ENCODE data around the gene DRAM1. TPM values are rescaled to one million over a fixed set of nuclear protein-coding genes. Genes with fewer than 3 reads are reported as not detected.

The DRAM1 gene
- total and polyA plus RNA-seq, 2 of the 4 experiments (the other 2 are of a cell fraction) = 20.0 to 27.2 TPM

DNA sequence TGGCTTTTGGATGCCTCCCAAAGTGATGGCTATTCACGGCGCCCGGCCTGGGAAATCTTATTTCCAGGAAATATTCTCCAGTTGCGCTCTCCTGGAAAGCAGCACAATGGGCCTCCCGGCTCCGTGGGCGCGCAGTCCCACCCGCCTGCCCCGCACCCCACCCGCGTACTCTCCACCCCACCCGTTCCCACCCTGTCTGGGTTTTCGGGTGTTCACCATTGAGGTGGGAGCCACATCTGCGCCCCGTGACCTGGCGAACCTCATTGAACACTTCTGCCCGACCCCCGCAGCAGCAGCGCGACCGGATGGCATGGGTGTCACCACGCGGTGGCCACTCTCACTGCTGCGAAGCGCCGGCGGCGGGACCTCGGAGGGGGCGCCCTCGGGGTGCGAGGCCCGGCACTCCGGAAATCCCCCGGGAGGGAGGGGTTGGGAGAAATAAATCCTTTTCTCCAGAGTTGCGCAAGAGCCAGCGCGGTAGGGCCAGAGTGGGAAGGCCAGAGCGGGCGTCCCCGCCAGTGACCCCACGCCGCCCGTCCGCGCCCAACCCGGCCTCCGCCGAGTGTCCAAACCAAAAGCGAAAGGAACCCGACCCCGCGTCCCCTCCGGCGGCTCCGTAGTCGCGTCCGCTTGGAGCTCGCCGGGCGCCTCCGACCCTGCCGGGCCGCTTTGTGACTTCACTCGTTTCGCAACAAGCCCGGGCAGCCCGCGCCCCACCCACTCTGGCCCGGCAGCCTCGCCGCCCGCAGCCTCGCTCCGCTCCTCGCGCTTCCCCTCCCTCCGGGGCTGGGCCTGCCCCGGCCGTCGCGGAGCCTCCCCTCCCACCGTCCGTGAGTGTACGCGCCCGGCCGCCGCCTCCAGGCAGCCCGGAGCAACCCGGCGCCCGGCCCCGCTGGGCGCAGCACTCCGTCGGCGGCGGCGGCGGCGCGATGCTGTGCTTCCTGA is at the start of gene DRAM1 (continued):
- 0 out of 2 replicates have a peak, but pooled peaks have one; percentile 63 for TF ChIP-seq MXI1 (IDR thresholded peaks at IDR 0.05; ENCODE audit: borderline replicate concordance, low read depth, low read length)

DNA sequence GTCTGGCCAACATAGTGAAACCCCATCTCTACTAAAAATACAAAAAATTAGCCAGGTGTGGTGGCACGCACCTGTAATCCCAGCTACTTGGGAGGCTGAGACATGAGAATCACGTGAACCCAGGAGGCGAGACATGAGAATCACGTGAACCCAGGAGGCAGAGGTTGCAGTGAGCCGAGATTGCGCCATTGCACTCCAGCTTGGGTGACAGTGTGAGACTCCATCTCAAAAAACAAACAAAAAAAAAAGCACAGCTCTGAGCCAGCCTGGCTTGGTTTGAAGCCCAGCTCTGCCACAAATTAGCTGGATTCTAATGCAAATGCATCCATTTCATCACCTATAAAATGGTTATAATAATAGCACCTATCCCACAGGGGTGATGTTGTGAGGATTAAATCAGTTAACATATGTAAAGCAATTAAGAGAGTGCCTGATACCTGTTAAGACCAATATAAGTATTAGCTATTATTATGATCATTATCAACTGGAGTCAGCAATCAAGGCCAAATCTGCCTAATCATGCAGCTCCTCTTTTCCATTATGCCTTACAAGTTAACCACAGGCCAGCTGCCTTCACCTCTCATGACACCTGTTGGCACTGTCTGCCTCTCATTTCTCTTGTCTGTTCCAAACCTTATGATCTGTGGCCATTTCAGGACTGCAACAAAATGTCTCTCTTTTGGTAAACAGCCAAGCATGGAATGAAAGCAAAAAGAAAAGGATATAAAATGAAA is 48.8 kb upstream of the DRAM1 start:
- TF ChIP-seq CEBPB (IDR thresholded peaks at IDR 0.05; ENCODE audit: low read depth, low read length) (no peak), RAD21 (IDR thresholded peaks at IDR 0.05; ENCODE audit: low read length) (no peak), MAZ (IDR thresholded peaks at IDR 0.05; ENCODE audit: borderline replicate concordance, low read depth, low read length) (no peak)
- TF ChIP-seq, protein P1, sequence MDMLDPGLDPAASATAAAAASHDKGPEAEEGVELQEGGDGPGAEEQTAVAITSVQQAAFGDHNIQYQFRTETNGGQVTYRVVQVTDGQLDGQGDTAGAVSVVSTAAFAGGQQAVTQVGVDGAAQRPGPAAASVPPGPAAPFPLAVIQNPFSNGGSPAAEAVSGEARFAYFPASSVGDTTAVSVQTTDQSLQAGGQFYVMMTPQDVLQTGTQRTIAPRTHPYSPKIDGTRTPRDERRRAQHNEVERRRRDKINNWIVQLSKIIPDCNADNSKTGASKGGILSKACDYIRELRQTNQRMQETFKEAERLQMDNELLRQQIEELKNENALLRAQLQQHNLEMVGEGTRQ (IDR thresholded peaks at IDR 0.05; ENCODE audit: low read depth, low read length) = no peak
- H3K9ac ChIP-seq (ENCODE audit: low read depth, low read length) = no peak overlapping the region
- ATAC-seq (ENCODE audit: low read depth) (no peak), DNase-seq (no peak)
- no peak overlapping the region for H4K91ac ChIP-seq (ENCODE audit: insufficient read depth, low read depth, low read length)
- dilution Hi-C loops (cut with HindIII; ENCODE audit: low sequenced_read_pairs, unreplicated experiment) = no loop called here
- no peak overlapping the region for H2BK5ac ChIP-seq (ENCODE audit: low read depth, low read length, poor library complexity, severe bottlenecking)
- H2BK120ac ChIP-seq (ENCODE audit: low read depth, low read length) = no peak overlapping the region
- H3K23ac ChIP-seq (ENCODE audit: low read depth, low read length) = no peak overlapping the region
- peaks cover 16 to 39% of the 10 kb centered on the region in 2 experiments for H3K79me1 ChIP-seq (ENCODE audit: low read depth in 1 of 2, low read length in 2 of 2)
- in situ Hi-C loops (cut with MboI; ENCODE audit: low sequenced_read_pairs) = loop anchor here (5.0 kb wide), 1 partner anchor 51 kb away; no protein-coding TSS in a partner anchor
- no peak overlapping the region for H2AK5ac ChIP-seq (ENCODE audit: low read depth, low read length)
- no peak overlapping the region for H2AK9ac ChIP-seq (replicated peaks; ENCODE audit: low read depth, low read length, poor library complexity)
- POLR2A ChIA-PET (ENCODE audit: unreplicated experiment) = no interaction called here
- H4K5ac ChIP-seq (ENCODE audit: low read depth, low read length) = no peak overlapping the region
- no peaks in the 10 kb centered on the region for H3K27me3 ChIP-seq (ENCODE audit: control insufficient read depth, insufficient read depth, low read length)
- no peak overlapping the region for H2BK15ac ChIP-seq (ENCODE audit: low read depth, low read length)
- no peak overlapping the region for H3K56ac ChIP-seq (ENCODE audit: extremely low read depth, insufficient read depth, low read length)
- no peak overlapping the region for H3K14ac ChIP-seq (replicated peaks; ENCODE audit: low read depth, low read length)
- intact Hi-C loops (cut with micrococcal nuclease) = no loop called here
- H3K18ac ChIP-seq (ENCODE audit: low read depth, low read length) = no peak overlapping the region
- no peak overlapping the region for H3K4ac ChIP-seq (ENCODE audit: low read depth, low read length)
- CTCF ChIA-PET = interaction anchor here (1.1 to 4.4 kb wide), 3 partner anchors 11 to 55 kb away, joined by 6 to 19 read pairs (median 18); no protein-coding TSS in a partner anchor
- H4K8ac ChIP-seq (ENCODE audit: low read depth in 2 of 2, low read length in 2 of 2) = no peak overlapping the region; a peak in 1 of 4 replicates
- BruUV-seq (replicated peaks) = no TSS peak
- no peaks in the 10 kb centered on the region for H3K36me3 ChIP-seq (ENCODE audit: control insufficient read depth, insufficient read depth, low read length)
- no peaks in the 10 kb centered on the region; the same call in 1 of the 2 replicates for H3K4me1 ChIP-seq (ENCODE audit: control insufficient read depth, insufficient read depth, low read length)
- no peak overlapping the region for H2AFZ ChIP-seq (replicated peaks; ENCODE audit: low read length, poor library complexity)
- WGBS, 2 experiments (ENCODE audit: extremely low coverage in 2 of 2, insufficient read length in 1 of 2) = no CpG with 5 or more reads among the region's 6 CpGs
- no peaks in the 10 kb centered on the region for H3K9me3 ChIP-seq (ENCODE audit: control insufficient read depth, insufficient read depth, low read length)
- peaks cover 5% of the 10 kb centered on the region; the same call in 1 of the 2 replicates for H4K20me1 ChIP-seq (ENCODE audit: insufficient read depth, low read length)
- no peak overlapping the region for H3K4me3 ChIP-seq (ENCODE audit: insufficient read depth, low read depth, low read length)
- no peaks in the 10 kb centered on the region for H3K9me1 ChIP-seq (ENCODE audit: insufficient read depth, low read length)
- H3K4me2 ChIP-seq (ENCODE audit: low read depth, low read length) = no peak overlapping the region
- no peak overlapping the region for H3K27ac ChIP-seq (ENCODE audit: insufficient read depth, low read length)
- no peak overlapping the region for H2BK20ac ChIP-seq (ENCODE audit: low read depth, low read length)

Data from IMR-90 (cell line).